GM19238 (cell line): Measurements from ENCODE around the gene HBB.

ENCODE experiments used
- DNase-seq: peaks from one replicate; pipeline ENCODE4 v3.0.0; 2011; ENCODE audit warnings: low spot score; ENCODE audit not compliant: insufficient read length

Gene HBB

GRCh38 chr11:5228124-5228523, 1.3 kb upstream of the HBB start:
- no peak for DNase-seq

GRCh38 chr11:5227681-5228080, 810 bp upstream of the HBB start:
- DNase-seq, result no peak

- no peak for DNase-seq
Measured at GRCh38 chr11:5225480-5225871, 1.4 kb downstream of the HBB start.

- DNase-seq, result no peak
Measured at GRCh38 chr11:5224538-5225479, 2.1 kb downstream of the HBB start.

GRCh38 chr11:5223686-5224085, 3.2 kb downstream of the HBB start:
- no peak for DNase-seq

DNA sequence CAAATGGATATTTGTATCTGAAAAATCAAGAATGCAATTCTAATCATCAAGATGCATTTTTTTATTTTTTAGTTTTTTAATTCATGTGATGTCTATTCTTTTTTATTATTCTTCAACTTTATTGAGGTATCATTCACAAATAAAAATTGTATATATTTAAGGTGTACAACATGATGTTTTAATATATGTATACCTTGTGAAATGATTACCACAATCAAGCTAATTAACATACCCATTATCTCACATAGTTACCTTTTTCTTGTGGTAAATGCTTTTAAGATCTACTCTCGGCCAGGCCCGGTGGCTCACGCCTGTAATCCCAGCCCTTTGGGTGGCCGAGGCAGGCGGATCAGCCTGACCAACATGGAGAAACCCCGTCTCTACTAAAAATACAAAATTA, 3.7 kb downstream of the HBB start:
- DNase-seq, result no peak

DNA sequence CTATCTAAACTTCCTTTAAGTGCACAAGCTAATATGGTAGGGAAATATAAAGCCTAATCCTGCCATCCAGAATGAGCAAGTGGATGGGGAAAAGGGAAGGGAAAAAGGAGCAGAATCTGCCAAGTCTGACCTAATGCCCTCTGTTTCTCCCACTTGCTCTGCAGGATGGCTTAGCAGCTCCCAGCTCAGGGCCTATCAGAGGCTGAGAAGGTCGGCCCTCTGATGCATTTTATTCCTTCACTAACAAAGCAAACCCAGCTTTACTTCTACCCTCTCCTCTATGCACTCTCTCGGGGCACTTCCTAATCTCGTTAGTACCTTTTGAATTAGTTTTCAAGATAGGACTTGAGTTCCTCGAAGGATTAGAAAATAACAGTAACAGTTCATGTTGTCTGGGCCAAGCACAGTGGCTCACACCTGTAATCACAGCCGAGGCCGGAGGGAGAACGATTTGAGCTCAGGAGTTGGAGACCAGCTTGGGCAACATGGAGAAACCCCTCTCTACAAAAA, 16.4 kb downstream of the HBB start:
- DNase-seq, result no peak

GRCh38 chr11:5204787-5205186, 22.1 kb downstream of the HBB start:
- peak; percentile 15 for DNase-seq

GRCh38 chr11:5203366-5203765, 23.5 kb downstream of the HBB start:
- no peak for DNase-seq

DNA sequence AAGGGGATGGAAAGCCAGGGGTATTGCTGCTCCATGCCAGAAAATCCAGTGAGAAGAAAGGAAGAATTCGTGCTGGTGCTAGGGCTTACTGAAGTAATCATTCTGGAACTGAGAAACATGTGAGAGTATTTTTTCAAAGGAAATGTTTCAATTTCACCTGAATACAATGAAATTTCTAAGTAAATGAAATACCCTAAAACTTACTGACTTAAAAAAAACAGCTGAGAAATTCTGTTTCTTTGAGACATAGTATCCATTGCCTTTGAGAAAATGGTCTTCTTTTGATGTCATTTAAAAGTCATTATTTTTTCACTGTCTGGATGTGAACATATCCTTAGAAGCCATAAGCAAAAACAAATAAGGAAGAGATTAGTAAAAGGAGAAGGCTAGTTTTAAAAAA, 26.3 kb downstream of the HBB start, which contains the start of gene OR51V1:
Gene OR51V1 (minus strand): TSS at position 101 of the 400 bp plus-strand sequence. CDS start 0 bp downstream, at position 101.
- DNase-seq, result no peak

GRCh38 chr11:5198285-5198684, 28.6 kb downstream of the HBB start:
- no peak for DNase-seq

GRCh38 chr11:5197536-5197935, 29.3 kb downstream of the HBB start:
- DNase-seq, result no peak

- DNase-seq, result no peak
Measured at GRCh38 chr11:5196731-5197130, 30.1 kb downstream of the HBB start.

DNA sequence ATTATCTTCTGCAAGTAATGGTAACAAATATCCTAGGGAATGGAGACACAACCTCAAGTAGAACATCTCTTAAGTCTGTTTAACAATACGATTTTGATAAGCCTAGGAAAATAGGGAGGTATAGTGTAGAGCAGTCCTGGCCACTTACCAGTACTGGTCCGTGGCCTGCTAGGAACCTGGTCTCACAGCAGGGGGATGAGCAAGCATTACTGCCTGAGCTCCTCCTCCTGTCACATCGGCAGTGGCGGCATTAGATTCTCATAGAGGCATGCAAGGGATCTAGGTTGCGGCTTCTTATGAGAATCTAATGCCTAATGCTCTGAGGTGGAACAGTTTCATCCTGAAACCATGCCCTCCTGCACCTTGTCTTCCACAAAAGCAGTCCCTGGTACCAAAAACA, 30.8 kb downstream of the HBB start:
- no peak for DNase-seq

DNA sequence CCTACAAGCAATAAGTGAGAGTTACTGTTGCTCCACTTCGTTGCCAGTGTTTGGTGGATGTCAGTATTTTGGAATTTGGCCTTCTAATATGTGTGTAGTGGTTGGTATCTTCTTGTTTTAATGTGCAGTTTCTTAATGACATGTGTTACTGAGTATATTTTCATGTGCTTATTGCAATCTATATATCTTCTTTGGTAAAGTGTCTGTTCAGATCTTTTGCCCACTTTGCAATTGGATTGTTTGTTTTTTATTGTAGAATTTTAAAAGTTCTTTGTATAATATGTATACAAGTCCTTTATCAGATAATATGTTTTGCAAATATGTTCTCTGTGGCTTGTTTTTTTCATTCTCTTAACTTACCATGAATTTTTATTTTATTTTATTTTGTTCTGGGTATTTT, 34.1 kb downstream of the HBB start:
- no peak for DNase-seq

DNA sequence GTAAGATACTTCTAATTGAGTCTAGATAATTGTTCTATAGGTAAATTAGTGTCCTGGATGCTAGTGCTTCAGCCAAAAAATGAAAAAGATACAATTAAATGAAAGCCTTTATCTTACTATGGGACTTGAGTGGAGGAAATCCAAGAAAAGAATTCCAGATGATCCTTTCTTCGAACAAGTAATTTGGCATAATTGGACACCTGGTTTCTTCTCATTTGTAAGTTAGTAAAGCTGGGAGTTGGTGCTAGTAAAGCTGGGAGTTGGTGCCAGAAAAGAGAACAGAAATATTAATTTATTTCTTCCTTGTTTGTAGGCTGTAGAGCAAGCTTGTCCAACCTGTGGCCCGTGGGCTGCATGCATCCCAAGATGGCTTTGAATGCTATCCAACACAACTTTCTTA, 38.7 kb downstream of the HBB start:
- no peak for DNase-seq

- no peak for DNase-seq
Measured at GRCh38 chr11:5178046-5178837, 48.6 kb downstream of the HBB start.
